ENCODE data around the gene NPC1L1. TPM values are rescaled to one million over a fixed set of nuclear protein-coding genes. Genes with fewer than 3 reads are reported as not detected.

Gene NPC1L1
- total and polyA plus RNA-seq, 2 of the 13 experiments (the other 11 are each of a cell fraction or from before 2014, with no cell fraction given) = 4.8 to 14.5 TPM

GRCh38 chr7:44561962-44562621, 21.0 kb upstream of the NPC1L1 start (continued):
- TF ChIP-seq DBP (CRISPR knock-in tag; IDR thresholded peaks at IDR 0.05; ENCODE audit: not compliant biosample characterization) (no peak), CENPT (CRISPR knock-in tag; IDR thresholded peaks at IDR 0.05; ENCODE audit: low read depth) (no peak), IRF1 (CRISPR knock-in tag; IDR thresholded peaks at IDR 0.05; ENCODE audit: low read depth) (no peak), UBTF (CRISPR knock-in tag; IDR thresholded peaks at IDR 0.05) (0 out of 2 replicates have a peak, but pooled peaks have one; percentile 21), ZNF589 (CRISPR knock-in tag; conservative IDR thresholded peaks at IDR 0.05) (no peak), JUND (CRISPR knock-in tag; IDR thresholded peaks at IDR 0.05) (peak; percentile 85), ZNF841 (CRISPR knock-in tag; IDR thresholded peaks at IDR 0.05; ENCODE audit: borderline replicate concordance) (no peak), NR0B2 (CRISPR knock-in tag; IDR thresholded peaks at IDR 0.05) (no peak), MYC (CRISPR knock-in tag; IDR thresholded peaks at IDR 0.05; ENCODE audit: borderline replicate concordance) (peak; percentile 55), ZNF891 (CRISPR knock-in tag; IDR thresholded peaks at IDR 0.05) (no peak), MAFG (CRISPR knock-in tag; IDR thresholded peaks at IDR 0.05) (no peak), MAX (IDR thresholded peaks at IDR 0.05) (no peak), FOXA3 (CRISPR knock-in tag; IDR thresholded peaks at IDR 0.05) (peak; percentile 79), POLR2AphosphoS5 (IDR thresholded peaks at IDR 0.05; ENCODE audit: low read depth, low read length) (no peak), KLF9 (CRISPR knock-in tag; IDR thresholded peaks at IDR 0.05; ENCODE audit: low read depth) (no peak), ZNF256 (CRISPR knock-in tag; conservative IDR thresholded peaks at IDR 0.05) (no peak), ZNF678 (CRISPR knock-in tag; IDR thresholded peaks at IDR 0.05) (no peak), ZNF800 (CRISPR knock-in tag; IDR thresholded peaks at IDR 0.05) (no peak), ZNF354B (CRISPR knock-in tag; IDR thresholded peaks at IDR 0.05) (no peak), ZNF850 (CRISPR knock-in tag; conservative IDR thresholded peaks at IDR 0.05) (no peak), YEATS2 (CRISPR knock-in tag; IDR thresholded peaks at IDR 0.05; ENCODE audit: borderline replicate concordance) (peak; percentile 55; the same call in 1 of the 2 replicates), PHF5A (CRISPR knock-in tag; IDR thresholded peaks at IDR 0.05; ENCODE audit: low read depth, unreplicated experiment) (peak; percentile 34), YEATS4 (CRISPR knock-in tag; IDR thresholded peaks at IDR 0.05; ENCODE audit: borderline replicate concordance) (no peak; the same call in 1 of the 2 replicates), KDM6A (CRISPR knock-in tag; IDR thresholded peaks at IDR 0.05; ENCODE audit: low read depth) (peak; percentile 72; the same call in 1 of the 2 replicates), ZNF251 (CRISPR knock-in tag; IDR thresholded peaks at IDR 0.05) (no peak)

Data from HepG2 (cell line).